Measurements from ENCODE around the gene SLC36A4.

SLC36A4 gene

DNA sequence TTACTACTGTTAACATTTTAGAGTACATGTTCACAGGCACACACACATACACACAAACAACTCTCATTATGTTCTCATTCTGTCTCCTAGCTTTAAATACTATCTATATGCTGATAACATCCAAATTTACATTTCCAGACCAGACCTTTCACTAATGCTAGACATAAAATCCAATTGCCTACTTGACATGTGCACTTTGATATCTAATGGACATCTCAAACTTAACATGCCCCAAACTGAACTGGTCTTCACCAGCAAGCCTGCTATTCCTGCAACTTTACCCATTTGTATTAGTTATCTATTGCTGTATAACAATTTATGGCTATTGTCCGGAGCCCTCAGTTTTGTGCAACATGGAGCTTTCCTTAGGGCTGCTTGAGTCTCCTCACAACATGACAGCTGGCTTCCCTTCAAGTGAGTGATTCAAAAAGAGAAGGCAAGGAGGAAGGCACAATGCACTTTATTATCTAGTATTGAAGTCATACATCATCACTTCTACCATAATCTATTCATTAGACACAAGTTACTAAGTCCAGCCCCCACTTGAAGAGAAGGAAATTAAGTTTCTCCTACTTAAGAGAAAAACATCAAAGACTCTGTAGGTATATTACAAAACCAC is 3.0 kb downstream of the SLC36A4 start:
- no peaks in the 10 kb centered on the region for H3K9me2 ChIP-seq (replicated peaks; ENCODE audit: control insufficient read depth, low read length)
- H3K27ac ChIP-seq (ENCODE audit: low read depth, low read length), result no peak overlapping the region
- no peaks in the 10 kb centered on the region for H3K9me3 ChIP-seq (ENCODE audit: control insufficient read depth, insufficient read depth, low read length)
- H3K79me2 ChIP-seq (ENCODE audit: control insufficient read depth, low read length), result peaks cover 74% of the 10 kb centered on the region
- TF ChIP-seq EZH2phosphoT487 (IDR thresholded peaks at IDR 0.05; ENCODE audit: borderline replicate concordance, low read length), result no peak
- TF ChIP-seq, protein P1, sequence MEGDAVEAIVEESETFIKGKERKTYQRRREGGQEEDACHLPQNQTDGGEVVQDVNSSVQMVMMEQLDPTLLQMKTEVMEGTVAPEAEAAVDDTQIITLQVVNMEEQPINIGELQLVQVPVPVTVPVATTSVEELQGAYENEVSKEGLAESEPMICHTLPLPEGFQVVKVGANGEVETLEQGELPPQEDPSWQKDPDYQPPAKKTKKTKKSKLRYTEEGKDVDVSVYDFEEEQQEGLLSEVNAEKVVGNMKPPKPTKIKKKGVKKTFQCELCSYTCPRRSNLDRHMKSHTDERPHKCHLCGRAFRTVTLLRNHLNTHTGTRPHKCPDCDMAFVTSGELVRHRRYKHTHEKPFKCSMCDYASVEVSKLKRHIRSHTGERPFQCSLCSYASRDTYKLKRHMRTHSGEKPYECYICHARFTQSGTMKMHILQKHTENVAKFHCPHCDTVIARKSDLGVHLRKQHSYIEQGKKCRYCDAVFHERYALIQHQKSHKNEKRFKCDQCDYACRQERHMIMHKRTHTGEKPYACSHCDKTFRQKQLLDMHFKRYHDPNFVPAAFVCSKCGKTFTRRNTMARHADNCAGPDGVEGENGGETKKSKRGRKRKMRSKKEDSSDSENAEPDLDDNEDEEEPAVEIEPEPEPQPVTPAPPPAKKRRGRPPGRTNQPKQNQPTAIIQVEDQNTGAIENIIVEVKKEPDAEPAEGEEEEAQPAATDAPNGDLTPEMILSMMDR (IDR thresholded peaks at IDR 0.05; ENCODE audit: low read depth, low read length, poor library complexity, severe bottlenecking), result no peak
- no peak overlapping the region for H3K4me2 ChIP-seq (ENCODE audit: low read length)
- peaks cover 16% of the 10 kb centered on the region for H3K4me1 ChIP-seq (ENCODE audit: control insufficient read depth, low read length)
- 0 out of 2 replicates have a peak, but pooled peaks cover 2% of the 10 kb centered on the region for H3F3A ChIP-seq (ENCODE audit: control insufficient read depth, insufficient read depth)
- H3K27me3 ChIP-seq (ENCODE audit: control insufficient read depth, low read length), result no peaks in the 10 kb centered on the region
- H3K4me3 ChIP-seq (ENCODE audit: low read length), result no peak overlapping the region
- H3K36me3 ChIP-seq (ENCODE audit: control insufficient read depth, low read length), result peaks cover 8% of the 10 kb centered on the region
- H4K20me1 ChIP-seq (ENCODE audit: control insufficient read depth, insufficient read depth, low read depth, low read length), result no peaks in the 10 kb centered on the region

DNA sequence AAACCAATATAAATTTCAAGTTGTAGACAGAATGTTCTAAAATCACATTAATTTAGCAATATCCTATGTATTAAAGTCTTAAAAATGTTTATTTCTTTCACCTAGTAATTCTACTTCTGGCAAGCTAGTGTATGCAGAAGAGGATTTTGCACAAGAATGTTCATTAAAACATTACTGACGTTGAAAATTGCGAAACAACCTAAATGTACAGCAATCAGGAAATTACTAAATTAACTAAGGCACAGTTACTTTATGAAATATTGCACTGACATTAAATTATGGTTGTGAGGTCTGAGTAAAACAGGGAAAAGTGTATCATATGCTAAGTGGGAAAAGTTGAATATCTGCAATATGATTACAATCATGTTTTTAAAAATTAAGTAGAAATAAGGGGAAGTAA is 4.1 kb downstream of the SLC36A4 start:
- no peak overlapping the region for H3K4me2 ChIP-seq (ENCODE audit: low read length)
- H3K36me3 ChIP-seq (ENCODE audit: control insufficient read depth, low read length), result peaks cover 8% of the 10 kb centered on the region
- H3K27me3 ChIP-seq (ENCODE audit: control insufficient read depth, low read length), result no peaks in the 10 kb centered on the region
- H3K79me2 ChIP-seq (ENCODE audit: control insufficient read depth, low read length), result peaks cover 82% of the 10 kb centered on the region
- H3K4me3 ChIP-seq (ENCODE audit: low read length), result no peak overlapping the region
- no peaks in the 10 kb centered on the region for H4K20me1 ChIP-seq (ENCODE audit: control insufficient read depth, insufficient read depth, low read depth, low read length)
- H3F3A ChIP-seq (ENCODE audit: control insufficient read depth, insufficient read depth), result no peaks in the 10 kb centered on the region
- H3K9me2 ChIP-seq (replicated peaks; ENCODE audit: control insufficient read depth, low read length), result no peaks in the 10 kb centered on the region
- H3K9me3 ChIP-seq (ENCODE audit: control insufficient read depth, insufficient read depth, low read length), result no peaks in the 10 kb centered on the region
- no peak overlapping the region for H3K27ac ChIP-seq (ENCODE audit: low read depth, low read length)
- peaks cover 16% of the 10 kb centered on the region for H3K4me1 ChIP-seq (ENCODE audit: control insufficient read depth, low read length)
- no peak for TF ChIP-seq EZH2phosphoT487 (IDR thresholded peaks at IDR 0.05; ENCODE audit: borderline replicate concordance, low read length)
- TF ChIP-seq, protein P1 (IDR thresholded peaks at IDR 0.05; ENCODE audit: low read depth, low read length, poor library complexity, severe bottlenecking), result no peak

DNA sequence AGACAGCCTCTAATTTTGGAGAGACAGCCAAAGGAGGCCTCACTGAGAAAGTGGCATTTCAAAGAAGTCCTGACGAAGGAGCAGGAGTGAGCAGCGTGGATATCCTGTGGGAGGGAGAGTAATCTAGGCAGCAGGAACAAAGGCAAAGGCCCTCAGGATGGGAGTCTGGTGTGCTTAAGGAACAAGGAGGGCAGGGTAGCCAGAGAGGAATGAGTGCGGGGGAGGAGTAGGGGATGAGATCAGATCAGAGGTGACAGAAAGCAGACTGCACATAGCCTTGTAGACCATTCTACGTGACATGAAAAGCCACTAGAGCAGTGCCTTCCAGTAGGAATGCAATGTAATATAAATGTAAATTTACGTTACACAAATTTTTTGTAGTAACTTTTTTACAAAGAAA is 5.6 kb downstream of the SLC36A4 start:
- H4K20me1 ChIP-seq (ENCODE audit: control insufficient read depth, insufficient read depth, low read depth, low read length), result no peaks in the 10 kb centered on the region
- H3K4me3 ChIP-seq (ENCODE audit: low read length), result no peak overlapping the region
- no peaks in the 10 kb centered on the region for H3K9me2 ChIP-seq (replicated peaks; ENCODE audit: control insufficient read depth, low read length)
- H3F3A ChIP-seq (ENCODE audit: control insufficient read depth, insufficient read depth), result no peaks in the 10 kb centered on the region
- peaks cover 9% of the 10 kb centered on the region for H3K4me1 ChIP-seq (ENCODE audit: control insufficient read depth, low read length)
- peaks cover 85% of the 10 kb centered on the region for H3K79me2 ChIP-seq (ENCODE audit: control insufficient read depth, low read length)
- no peak overlapping the region for H3K4me2 ChIP-seq (ENCODE audit: low read length)
- H3K9me3 ChIP-seq (ENCODE audit: control insufficient read depth, insufficient read depth, low read length), result no peaks in the 10 kb centered on the region
- H3K27ac ChIP-seq (ENCODE audit: low read depth, low read length), result no peak overlapping the region
- peaks cover 8% of the 10 kb centered on the region for H3K36me3 ChIP-seq (ENCODE audit: control insufficient read depth, low read length)
- TF ChIP-seq, protein P1 (IDR thresholded peaks at IDR 0.05; ENCODE audit: low read depth, low read length, poor library complexity, severe bottlenecking), result no peak
- TF ChIP-seq EZH2phosphoT487 (IDR thresholded peaks at IDR 0.05; ENCODE audit: borderline replicate concordance, low read length), result no peak
- H3K27me3 ChIP-seq (ENCODE audit: control insufficient read depth, low read length), result no peaks in the 10 kb centered on the region
